Measurements from ENCODE around the gene CAPN2.
"Not testable (repeated sequence)": the region's sequence is repeated elsewhere in the genome, so short reads cannot be mapped to it uniquely, and the experiment has no call there.

The CAPN2 gene

DNA sequence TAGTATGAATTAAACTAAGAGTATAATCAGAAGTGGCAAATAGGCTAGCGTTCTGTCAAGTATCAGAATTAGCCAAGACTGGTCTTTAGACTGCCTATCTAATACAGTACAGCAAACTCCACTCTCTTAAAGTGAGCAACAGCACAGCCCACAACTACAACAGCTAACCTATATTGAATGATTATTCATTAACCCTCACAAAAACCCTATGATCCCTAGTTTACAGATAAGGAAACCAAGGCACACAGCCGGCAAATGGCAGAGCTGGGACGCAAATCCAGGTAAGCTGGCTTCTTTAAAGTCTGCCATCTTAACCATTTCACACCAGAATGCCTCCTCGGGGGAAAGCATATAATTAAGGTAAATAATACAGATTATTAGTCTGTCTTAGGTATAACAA is 81.4 kb downstream of the CAPN2 start:
- no peak for DNase-seq

GRCh38 chr1:223794136-223794880 is 82.0 kb downstream of the CAPN2 start:
- no peak for DNase-seq

- DNase-seq, result no peak
Observed at GRCh38 chr1:223796210-223796609, 83.9 kb downstream of the CAPN2 start.

DNA sequence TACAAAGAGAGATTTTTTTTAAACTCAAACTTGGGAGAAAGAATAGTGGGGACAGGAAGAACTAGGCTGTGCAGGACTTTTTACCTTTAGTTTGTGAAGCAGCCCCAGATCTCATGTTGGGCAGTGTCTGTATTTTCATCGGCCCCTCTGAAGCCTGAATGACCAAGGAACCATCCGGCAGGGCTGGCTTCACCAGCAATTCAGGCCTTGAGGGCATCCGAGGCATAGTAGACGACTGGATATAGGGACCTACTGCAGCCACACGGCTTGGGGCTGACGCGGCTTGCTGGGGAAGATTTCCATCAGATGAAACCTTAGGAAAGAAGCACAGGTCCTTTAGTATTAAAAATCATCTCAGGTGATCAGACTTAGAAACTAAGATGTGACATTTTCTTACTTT is 89.7 kb downstream of the CAPN2 start:
- no peak for DNase-seq

DNA sequence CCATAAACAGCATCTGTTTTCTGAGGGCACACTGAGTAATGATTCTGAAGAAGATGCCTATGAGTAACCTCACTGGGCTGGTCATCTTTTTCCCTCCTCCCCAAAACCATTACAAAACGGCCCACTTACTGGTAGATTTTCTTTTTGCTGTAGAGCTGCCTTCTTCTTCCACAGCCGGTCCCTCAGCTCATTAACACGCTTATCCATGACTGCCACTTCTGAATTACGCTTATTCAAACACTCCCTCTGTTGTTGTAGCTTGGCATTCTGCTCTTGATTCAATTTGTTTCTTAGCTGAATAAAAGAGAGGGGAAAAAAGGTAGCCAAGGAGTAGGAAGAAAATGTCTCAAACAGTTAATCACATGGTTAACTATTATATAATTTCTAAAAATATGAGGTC is 90.3 kb downstream of the CAPN2 start:
- no peak for DNase-seq

DNA sequence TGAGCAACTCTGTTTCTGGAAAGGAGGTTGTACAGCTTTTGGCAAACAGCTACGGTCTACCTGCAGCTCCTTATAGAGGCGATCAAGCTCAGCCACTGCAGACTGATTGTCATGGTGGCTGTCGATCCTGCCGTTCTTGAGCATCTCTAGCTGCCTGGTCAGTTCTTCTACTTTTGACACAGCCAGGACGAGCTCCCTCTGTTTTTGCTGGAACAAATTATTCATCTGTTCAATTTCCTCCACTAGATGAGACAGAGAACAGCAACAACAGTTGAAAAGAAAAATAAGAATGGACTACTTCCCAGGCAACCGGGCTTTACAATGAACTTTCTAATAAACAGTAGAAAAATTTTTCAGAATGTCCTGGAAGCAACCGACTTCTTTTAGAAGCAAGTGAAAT is 90.9 kb downstream of the CAPN2 start:
- no peak for DNase-seq

DNA sequence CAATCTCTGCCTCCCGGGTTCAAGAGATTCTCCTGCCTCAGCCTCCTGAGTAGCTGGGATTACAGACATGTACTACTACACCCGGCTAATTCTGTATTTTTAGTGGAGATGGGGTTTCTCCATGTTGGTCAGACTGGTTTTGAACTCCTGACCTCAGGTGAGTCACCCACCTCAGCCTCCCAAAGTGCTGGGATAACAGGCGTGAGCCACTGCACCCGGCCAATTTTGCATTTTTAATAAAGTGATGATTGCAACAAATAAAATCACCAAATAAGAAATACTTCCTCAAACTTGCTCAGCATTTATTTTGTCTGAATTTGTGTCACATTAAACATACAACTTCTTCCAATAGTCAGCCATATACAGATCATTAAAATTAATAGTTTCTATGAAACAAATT is 97.6 kb downstream of the CAPN2 start:
- DNase-seq, result not testable (repeated sequence)

- no peak for DNase-seq
Observed at GRCh38 chr1:223810586-223810985, 98.2 kb downstream of the CAPN2 start.

GRCh38 chr1:223811634-223812101 is 99.3 kb downstream of the CAPN2 start:
- DNase-seq, result no peak

DNA sequence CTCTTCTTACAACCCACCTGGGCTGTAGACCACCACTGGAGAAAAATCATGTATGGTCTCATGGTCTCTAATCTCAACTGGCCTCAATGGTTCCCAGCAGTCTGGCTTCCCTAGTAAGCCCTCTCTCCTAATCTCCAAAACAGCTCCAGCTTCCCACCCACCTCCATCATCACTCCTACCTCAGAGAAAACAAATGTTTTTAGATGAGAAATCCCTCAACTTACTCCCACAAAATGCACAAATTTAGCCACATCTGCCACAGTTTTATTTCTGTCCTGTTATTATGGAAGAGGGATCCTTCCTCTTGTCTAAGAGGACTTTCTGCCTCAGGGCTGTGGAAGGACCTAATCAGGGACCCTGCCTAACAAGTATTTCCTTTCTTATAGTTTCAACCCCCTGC is 101.3 kb downstream of the CAPN2 start:
- no peak for DNase-seq

- DNase-seq, result no peak
Observed at GRCh38 chr1:223815020-223815853, 102.9 kb downstream of the CAPN2 start.

- DNase-seq, result no peak
Observed at GRCh38 chr1:223815865-223816264, 103.5 kb downstream of the CAPN2 start.

DNA sequence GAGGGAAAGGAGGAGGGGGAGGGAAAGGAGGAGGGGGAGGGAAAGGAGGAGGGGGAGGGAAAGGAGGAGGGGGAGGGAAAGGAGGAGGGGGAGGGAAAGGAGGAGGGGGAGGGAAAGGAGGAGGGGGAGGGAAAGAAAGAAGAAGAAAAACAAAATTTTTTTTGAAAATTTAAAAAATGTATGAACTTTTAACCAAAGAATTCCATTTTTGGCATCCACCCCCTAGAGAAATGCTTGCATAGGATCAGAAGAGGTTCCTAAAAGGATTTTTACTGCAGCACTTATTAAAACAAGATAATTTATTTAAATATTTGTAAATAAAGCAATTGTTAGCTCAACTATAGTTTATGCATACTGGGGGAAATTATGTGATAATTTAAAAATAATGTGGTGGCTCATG is 104.9 kb downstream of the CAPN2 start:
- DNase-seq, result not testable (repeated sequence)

- no peak for DNase-seq
Observed at GRCh38 chr1:223819730-223820514, 107.6 kb downstream of the CAPN2 start.

- DNase-seq, result no peak
Observed at GRCh38 chr1:223820515-223820858, 108.1 kb downstream of the CAPN2 start.

DNA sequence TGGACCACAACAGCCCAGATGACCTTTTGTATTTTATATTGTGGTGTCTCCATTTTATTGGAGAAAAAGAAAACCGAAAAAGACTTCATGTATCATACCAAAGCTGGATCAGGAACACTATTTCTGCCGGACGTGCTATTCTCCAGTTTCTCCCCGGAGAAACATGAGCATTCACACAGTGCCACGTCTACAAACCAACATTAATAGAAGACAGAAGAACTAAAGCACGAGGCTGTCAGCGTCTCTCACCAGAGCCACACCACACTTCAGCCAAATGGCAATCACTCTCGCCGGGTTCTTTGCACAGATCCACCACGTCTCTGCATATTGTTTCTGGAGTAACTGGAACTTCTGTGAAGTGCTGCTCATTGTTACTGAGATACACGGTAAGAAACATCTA is 108.6 kb downstream of the CAPN2 start:
- no peak for DNase-seq

DNA sequence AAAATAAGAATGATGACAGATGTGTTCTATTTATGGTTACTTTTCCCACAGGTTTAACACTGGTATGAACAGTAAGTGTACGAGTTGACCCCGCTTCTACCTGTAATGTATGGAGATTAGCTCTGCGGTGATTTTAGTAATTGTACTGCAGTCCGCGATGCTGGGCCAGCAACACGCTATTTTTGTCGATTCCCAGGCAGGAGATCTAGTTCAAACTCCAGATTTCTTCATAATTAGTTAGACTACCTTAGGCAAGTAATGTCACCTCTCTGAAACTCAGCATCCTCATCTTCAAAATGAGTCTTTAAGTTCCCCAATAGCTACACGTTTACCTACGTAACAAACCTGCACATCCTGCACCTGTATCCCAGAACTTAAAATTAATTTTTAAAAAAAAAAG is 111.9 kb downstream of the CAPN2 start:
- DNase-seq, result no peak

GRCh38 chr1:223824712-223825111 is 112.4 kb downstream of the CAPN2 start:
- DNase-seq, result no peak

Measured in T1000 (cell line).